SK-N-SH treated with all-trans-retinoic acid at 6 μM for 48 hours (cell line): ENCODE results near the gene PNKD.
A peak's percentile ranks its signal among the peaks of the same experiment; 100 is the strongest.

ENCODE experiments used
- ATAC-seq: fragments of 200-7000 bp; cut with Tn5 transposase; 3 replicates; pipeline ENCODE4 v1.9.1; 2020; ENCODE audit warnings: mild to moderate bottlenecking, moderate library complexity
- ARNTL ChIP-seq: fragments of 450-650 bp; formaldehyde crosslinking; IDR thresholded peaks from 2 replicates; pipeline ENCODE4 v1.5.0; 2020; ENCODE audit warnings: low read depth, mild to moderate bottlenecking, moderate library complexity, borderline replicate concordance
- BACH2 ChIP-seq: fragments of 250-450 bp; sonication (Bioruptor Pico); IDR thresholded peaks from 2 replicates; pipeline ENCODE4 v1.9.0; 2021; ENCODE audit warnings: mild to moderate bottlenecking, borderline replicate concordance
- ESRRG ChIP-seq: fragments of 250-450 bp; sonication (Bioruptor Pico); IDR thresholded peaks from 2 replicates; pipeline ENCODE4 v1.6.1; 2021; ENCODE audit warnings: mild to moderate bottlenecking
- GLIS3 ChIP-seq: fragments of 250-450 bp; sonication (Bioruptor Pico); IDR thresholded peaks from 2 replicates; pipeline ENCODE4 v1.5.0; 2020; ENCODE audit warnings: mild to moderate bottlenecking, moderate library complexity
- ISL1 ChIP-seq: fragments of 250-450 bp; sonication (Bioruptor Pico); IDR thresholded peaks from 2 replicates; pipeline ENCODE4 v2.1.2; 2022; ENCODE audit warnings: mild to moderate bottlenecking, moderate library complexity
- RARB ChIP-seq: fragments of 250-450 bp; sonication (Bioruptor Pico); IDR thresholded peaks from 2 replicates; pipeline ENCODE4 v1.8.0; 2021; ENCODE audit warnings: mild to moderate bottlenecking, moderate library complexity
- SNAI2 ChIP-seq: fragments of 250-450 bp; sonication (Bioruptor Pico); IDR thresholded peaks from 2 replicates; pipeline ENCODE4 v1.5.0; 2020; ENCODE audit warnings: mild to moderate bottlenecking, moderate library complexity
- TCF4 ChIP-seq: fragments of 250-450 bp; sonication (Bioruptor Pico); IDR thresholded peaks from 2 replicates; pipeline ENCODE4 v1.8.0; 2021; ENCODE audit warnings: mild to moderate bottlenecking, moderate library complexity, borderline replicate concordance
- TOX ChIP-seq: fragments of 250-450 bp; sonication (Bioruptor Pico); IDR thresholded peaks from 2 replicates; pipeline ENCODE4 v1.8.0; 2021; ENCODE audit warnings: mild to moderate bottlenecking, moderate library complexity, borderline replicate concordance
- ZC3H10 ChIP-seq: fragments of 250-450 bp; sonication (Bioruptor Pico); IDR thresholded peaks from 2 replicates; pipeline ENCODE4 v1.5.1; 2021; ENCODE audit warnings: mild to moderate bottlenecking, moderate library complexity
- ZFP30 ChIP-seq: fragments of 450-650 bp; formaldehyde crosslinking; IDR thresholded peaks from 2 replicates; pipeline ENCODE4 v1.5.0; 2022; ENCODE audit warnings: mild to moderate bottlenecking, moderate library complexity
- ZNF565 ChIP-seq: fragments of 450-650 bp; formaldehyde crosslinking; conservative IDR thresholded peaks from 2 replicates; pipeline ENCODE4 v1.5.0; 2020; ENCODE audit warnings: low read depth, mild to moderate bottlenecking, moderate library complexity
- ZNF70 ChIP-seq: fragments of 450-650 bp; formaldehyde crosslinking; IDR thresholded peaks from 2 replicates; pipeline ENCODE4 v1.5.0; 2020; ENCODE audit warnings: mild to moderate bottlenecking, moderate library complexity
- TF ChIP-seq, protein P1 (sequence below): fragments of 250-450 bp; sonication (Bioruptor Pico); IDR thresholded peaks from 2 replicates; pipeline ENCODE4 v1.8.0; 2020; ENCODE audit warnings: mild to moderate bottlenecking, moderate library complexity, borderline replicate concordance
- TF ChIP-seq, protein P2 (sequence below): fragments of 250-450 bp; sonication (Bioruptor Pico); IDR thresholded peaks from 2 replicates; pipeline ENCODE4 v1.8.0; 2021; ENCODE audit warnings: low read depth, mild to moderate bottlenecking, moderate library complexity, borderline replicate concordance
- TF ChIP-seq, protein P3 (sequence below): fragments of 250-450 bp; sonication (Bioruptor Pico); IDR thresholded peaks from 2 replicates; pipeline ENCODE4 v1.5.0; 2020; ENCODE audit warnings: mild to moderate bottlenecking, moderate library complexity
- TF ChIP-seq, protein P4 (sequence below): fragments of 250-450 bp; sonication (Bioruptor Pico); IDR thresholded peaks from 2 replicates; pipeline ENCODE4 v1.5.1; 2021; ENCODE audit warnings: mild to moderate bottlenecking, moderate library complexity
- TF ChIP-seq, protein P5 (sequence below): fragments of 250-450 bp; sonication (Bioruptor Pico); IDR thresholded peaks from 2 replicates; pipeline ENCODE4 v1.5.1; 2020; ENCODE audit warnings: low read depth, mild to moderate bottlenecking, moderate library complexity

PNKD gene

DNA sequence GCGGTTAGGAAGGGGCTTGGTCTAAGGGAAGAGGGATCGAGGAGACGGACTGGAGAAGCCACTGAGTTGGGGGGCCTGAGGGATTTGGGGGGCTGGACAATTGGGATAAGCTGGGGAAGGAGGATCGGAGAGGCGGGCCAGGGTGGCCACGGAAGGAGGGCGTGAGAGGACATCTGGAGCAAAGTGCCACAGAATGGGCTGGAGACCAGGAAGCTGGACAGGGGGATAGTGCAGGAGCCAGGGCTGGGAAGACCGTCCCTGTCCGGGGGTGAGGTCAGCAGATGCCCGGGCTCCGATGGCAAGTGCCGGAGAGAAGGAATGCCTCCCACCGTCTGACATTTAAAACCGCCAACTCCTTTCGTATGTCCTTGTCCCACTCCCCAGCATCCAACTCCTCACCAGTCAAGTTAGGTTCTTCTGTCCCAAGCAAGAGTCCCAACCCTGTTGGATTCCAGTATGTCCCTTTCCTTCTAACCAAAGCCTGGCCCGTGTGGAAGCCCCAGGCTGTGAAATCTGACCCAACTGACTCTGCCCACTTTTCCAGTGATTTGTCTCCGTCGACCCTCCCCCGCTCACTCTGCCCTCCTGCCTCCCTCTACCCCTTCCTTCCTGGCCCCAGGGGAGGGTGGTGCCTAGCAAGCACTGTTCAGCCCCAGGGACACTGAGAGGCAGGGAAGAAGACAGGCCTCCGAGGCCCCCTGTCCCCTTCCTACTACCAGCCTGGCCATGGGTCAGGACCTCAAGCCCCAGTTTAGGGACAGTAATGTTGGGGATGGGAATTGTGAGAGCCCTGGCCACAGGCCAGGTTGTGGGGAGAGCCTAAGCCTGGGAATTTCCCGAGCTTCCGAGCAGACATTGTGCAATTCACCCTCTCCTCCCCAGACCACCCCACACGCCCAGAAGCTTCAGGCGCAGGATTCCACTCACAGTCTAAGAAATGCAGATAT, 53.5 kb downstream of the PNKD start:
- peak; percentile 65 for ATAC-seq

DNA sequence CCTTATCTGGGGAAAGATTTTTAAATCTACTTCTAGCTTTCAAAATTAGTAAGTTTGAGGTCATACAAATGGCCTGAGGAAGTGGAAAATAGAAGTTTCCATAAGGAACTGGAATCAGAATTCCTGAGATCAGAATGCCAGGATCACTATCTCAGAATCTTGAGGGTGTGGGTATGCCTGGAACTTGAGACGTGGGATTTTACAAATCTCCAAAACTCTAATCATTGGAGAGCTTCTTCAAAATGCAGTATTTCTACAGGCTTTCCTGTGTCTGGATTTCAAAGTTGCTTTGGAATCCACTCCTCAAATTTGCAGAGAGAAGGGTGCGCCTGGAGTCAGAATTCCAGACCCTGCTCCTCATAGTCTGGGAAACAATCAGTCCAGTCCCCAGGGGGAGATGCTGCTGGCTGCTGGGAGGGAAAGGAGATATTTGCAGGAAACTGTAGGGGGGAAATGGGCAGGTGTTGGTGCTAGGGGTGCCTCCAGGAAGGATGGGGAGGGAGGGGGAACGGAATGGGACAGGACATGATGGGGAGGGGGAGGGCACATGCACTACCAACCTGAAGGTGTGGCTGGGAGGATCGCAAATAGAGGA, 55.3 kb downstream of the PNKD start:
- TF ChIP-seq GLIS3 (no peak), SNAI2 (CRISPR knock-in tag) (no peak), ZNF565 (CRISPR knock-in tag) (no peak), TCF4 (no peak), ZFP30 (CRISPR knock-in tag) (no peak)
- TF ChIP-seq, protein P1, sequence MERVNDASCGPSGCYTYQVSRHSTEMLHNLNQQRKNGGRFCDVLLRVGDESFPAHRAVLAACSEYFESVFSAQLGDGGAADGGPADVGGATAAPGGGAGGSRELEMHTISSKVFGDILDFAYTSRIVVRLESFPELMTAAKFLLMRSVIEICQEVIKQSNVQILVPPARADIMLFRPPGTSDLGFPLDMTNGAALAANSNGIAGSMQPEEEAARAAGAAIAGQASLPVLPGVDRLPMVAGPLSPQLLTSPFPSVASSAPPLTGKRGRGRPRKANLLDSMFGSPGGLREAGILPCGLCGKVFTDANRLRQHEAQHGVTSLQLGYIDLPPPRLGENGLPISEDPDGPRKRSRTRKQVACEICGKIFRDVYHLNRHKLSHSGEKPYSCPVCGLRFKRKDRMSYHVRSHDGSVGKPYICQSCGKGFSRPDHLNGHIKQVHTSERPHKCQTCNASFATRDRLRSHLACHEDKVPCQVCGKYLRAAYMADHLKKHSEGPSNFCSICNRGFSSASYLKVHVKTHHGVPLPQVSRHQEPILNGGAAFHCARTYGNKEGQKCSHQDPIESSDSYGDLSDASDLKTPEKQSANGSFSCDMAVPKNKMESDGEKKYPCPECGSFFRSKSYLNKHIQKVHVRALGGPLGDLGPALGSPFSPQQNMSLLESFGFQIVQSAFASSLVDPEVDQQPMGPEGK (CRISPR knock-in tag), result no peak
- TF ChIP-seq, protein P2, sequence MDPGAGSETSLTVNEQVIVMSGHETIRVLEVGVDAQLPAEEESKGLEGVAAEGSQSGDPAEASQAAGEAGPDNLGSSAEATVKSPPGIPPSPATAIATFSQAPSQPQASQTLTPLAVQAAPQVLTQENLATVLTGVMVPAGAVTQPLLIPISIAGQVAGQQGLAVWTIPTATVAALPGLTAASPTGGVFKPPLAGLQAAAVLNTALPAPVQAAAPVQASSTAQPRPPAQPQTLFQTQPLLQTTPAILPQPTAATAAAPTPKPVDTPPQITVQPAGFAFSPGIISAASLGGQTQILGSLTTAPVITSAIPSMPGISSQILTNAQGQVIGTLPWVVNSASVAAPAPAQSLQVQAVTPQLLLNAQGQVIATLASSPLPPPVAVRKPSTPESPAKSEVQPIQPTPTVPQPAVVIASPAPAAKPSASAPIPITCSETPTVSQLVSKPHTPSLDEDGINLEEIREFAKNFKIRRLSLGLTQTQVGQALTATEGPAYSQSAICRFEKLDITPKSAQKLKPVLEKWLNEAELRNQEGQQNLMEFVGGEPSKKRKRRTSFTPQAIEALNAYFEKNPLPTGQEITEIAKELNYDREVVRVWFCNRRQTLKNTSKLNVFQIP (CRISPR knock-in tag), result no peak
- TF ChIP-seq, protein P3, sequence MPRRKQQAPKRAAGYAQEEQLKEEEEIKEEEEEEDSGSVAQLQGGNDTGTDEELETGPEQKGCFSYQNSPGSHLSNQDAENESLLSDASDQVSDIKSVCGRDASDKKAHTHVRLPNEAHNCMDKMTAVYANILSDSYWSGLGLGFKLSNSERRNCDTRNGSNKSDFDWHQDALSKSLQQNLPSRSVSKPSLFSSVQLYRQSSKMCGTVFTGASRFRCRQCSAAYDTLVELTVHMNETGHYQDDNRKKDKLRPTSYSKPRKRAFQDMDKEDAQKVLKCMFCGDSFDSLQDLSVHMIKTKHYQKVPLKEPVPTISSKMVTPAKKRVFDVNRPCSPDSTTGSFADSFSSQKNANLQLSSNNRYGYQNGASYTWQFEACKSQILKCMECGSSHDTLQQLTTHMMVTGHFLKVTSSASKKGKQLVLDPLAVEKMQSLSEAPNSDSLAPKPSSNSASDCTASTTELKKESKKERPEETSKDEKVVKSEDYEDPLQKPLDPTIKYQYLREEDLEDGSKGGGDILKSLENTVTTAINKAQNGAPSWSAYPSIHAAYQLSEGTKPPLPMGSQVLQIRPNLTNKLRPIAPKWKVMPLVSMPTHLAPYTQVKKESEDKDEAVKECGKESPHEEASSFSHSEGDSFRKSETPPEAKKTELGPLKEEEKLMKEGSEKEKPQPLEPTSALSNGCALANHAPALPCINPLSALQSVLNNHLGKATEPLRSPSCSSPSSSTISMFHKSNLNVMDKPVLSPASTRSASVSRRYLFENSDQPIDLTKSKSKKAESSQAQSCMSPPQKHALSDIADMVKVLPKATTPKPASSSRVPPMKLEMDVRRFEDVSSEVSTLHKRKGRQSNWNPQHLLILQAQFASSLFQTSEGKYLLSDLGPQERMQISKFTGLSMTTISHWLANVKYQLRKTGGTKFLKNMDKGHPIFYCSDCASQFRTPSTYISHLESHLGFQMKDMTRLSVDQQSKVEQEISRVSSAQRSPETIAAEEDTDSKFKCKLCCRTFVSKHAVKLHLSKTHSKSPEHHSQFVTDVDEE (CRISPR knock-in tag), result no peak
- TF ChIP-seq, all 23 proteins: peak for 0
- no peak for ATAC-seq

More for the DNA sequence above, 53.5 kb downstream of the PNKD start:
- TF ChIP-seq ISL1 (CRISPR knock-in tag), result 0 out of 2 replicates have a peak, but pooled peaks have one; percentile 6
- TF ChIP-seq ZNF70 (CRISPR knock-in tag), result no peak

DNA sequence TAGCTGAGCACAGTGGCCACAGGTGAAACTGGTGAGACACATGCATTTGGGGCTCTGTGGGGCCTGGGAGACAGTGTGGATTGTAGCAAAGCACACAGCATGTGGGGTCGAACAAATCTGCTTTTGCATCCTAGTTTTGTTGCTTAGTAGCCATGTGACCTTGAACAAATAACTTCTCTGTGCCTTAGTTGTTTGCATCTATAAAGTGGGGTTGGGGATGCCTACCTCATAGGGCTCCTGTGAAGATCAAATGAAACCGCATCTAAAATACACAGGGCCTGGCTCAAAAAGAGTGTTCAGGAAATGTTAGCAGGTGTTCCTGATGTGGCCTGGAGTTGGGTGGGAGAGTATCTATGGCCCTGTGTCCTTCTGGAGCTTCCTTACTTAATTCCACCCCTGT, 56.0 kb downstream of the PNKD start:
- no peak for ATAC-seq

More for the DNA sequence above, 56.0 kb downstream of the PNKD start:
- TF ChIP-seq, protein P1 (CRISPR knock-in tag), result no peak
- TF ChIP-seq ARNTL (CRISPR knock-in tag) (no peak), ZC3H10 (CRISPR knock-in tag) (no peak), RARB (no peak), ISL1 (CRISPR knock-in tag) (no peak), TOX (CRISPR knock-in tag) (no peak), SNAI2 (CRISPR knock-in tag) (no peak), BACH2 (CRISPR knock-in tag) (no peak), ZFP30 (CRISPR knock-in tag) (no peak), ESRRG (CRISPR knock-in tag) (no peak)
- TF ChIP-seq, protein P4, sequence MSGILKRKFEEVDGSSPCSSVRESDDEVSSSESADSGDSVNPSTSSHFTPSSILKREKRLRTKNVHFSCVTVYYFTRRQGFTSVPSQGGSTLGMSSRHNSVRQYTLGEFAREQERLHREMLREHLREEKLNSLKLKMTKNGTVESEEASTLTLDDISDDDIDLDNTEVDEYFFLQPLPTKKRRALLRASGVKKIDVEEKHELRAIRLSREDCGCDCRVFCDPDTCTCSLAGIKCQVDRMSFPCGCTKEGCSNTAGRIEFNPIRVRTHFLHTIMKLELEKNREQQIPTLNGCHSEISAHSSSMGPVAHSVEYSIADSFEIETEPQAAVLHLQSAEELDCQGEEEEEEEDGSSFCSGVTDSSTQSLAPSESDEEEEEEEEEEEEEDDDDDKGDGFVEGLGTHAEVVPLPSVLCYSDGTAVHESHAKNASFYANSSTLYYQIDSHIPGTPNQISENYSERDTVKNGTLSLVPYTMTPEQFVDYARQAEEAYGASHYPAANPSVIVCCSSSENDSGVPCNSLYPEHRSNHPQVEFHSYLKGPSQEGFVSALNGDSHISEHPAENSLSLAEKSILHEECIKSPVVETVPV, result no peak
- TF ChIP-seq, protein P5, sequence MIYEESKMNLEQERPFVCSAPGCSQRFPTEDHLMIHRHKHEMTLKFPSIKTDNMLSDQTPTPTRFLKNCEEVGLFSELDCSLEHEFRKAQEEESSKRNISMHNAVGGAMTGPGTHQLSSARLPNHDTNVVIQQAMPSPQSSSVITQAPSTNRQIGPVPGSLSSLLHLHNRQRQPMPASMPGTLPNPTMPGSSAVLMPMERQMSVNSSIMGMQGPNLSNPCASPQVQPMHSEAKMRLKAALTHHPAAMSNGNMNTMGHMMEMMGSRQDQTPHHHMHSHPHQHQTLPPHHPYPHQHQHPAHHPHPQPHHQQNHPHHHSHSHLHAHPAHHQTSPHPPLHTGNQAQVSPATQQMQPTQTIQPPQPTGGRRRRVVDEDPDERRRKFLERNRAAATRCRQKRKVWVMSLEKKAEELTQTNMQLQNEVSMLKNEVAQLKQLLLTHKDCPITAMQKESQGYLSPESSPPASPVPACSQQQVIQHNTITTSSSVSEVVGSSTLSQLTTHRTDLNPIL (CRISPR knock-in tag), result no peak
- TF ChIP-seq, protein P2 (CRISPR knock-in tag), result no peak
